ENCODE results near the gene RCBTB2. TPM values are rescaled to one million over a fixed set of nuclear protein-coding genes. Genes with fewer than 3 reads are reported as not detected.
"Not testable (repeated sequence)": the region's sequence is repeated elsewhere in the genome, so short reads cannot be mapped to it uniquely, and the experiment has no call there.

The RCBTB2 gene
- total RNA-seq, 1 donor from 2014 or later, result 1.8 TPM

DNA sequence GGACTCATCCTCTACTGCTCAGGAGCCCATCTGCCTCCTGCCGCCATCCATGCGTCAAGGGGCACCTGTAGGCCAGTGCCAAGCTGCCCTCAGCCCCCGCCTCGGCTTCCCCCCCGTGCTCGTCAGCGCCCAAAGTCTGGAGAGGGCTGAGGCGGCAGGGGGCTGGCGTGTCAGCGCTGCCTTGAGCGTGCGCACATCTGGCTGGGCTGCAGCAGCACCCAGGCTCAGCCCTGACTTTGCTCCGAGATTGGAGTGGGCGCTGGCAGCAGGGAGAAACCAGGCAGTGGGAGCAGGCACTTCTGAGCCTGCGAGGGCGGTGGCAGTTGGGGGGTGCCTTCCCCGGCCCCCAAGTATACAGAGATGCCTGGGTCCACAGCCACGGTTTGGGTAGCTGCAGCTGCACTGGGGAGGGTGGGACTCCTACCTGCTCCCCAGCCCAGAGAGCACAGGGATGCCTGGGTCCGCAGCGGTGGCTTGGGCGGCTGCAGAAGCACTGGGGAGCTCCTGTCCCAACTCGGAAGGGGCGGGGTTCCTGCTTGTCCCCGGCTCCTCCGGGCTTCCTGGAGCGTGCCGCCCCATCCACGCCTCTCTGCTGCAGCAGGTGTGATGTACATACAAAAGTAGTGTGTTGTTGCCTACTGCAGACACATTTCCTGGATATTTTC, 75.2 kb downstream of the RCBTB2 start:
- H3K27me3 ChIP-seq (ENCODE audit: control insufficient read depth, insufficient read depth, low read length), result no peaks in the 10 kb centered on the region
- DNase-seq (ENCODE audit: low read depth) (no peak), FAIRE-seq (no peak)
- H3K4me3 ChIP-seq (ENCODE audit: low read depth, low read length), result no peak overlapping the region
- TF ChIP-seq, protein P1, sequence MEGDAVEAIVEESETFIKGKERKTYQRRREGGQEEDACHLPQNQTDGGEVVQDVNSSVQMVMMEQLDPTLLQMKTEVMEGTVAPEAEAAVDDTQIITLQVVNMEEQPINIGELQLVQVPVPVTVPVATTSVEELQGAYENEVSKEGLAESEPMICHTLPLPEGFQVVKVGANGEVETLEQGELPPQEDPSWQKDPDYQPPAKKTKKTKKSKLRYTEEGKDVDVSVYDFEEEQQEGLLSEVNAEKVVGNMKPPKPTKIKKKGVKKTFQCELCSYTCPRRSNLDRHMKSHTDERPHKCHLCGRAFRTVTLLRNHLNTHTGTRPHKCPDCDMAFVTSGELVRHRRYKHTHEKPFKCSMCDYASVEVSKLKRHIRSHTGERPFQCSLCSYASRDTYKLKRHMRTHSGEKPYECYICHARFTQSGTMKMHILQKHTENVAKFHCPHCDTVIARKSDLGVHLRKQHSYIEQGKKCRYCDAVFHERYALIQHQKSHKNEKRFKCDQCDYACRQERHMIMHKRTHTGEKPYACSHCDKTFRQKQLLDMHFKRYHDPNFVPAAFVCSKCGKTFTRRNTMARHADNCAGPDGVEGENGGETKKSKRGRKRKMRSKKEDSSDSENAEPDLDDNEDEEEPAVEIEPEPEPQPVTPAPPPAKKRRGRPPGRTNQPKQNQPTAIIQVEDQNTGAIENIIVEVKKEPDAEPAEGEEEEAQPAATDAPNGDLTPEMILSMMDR (IDR thresholded peaks at IDR 0.05; ENCODE audit: insufficient read depth, low read length, severe bottlenecking), result no peak
- peaks cover 4% of the 10 kb centered on the region for H3K36me3 ChIP-seq (ENCODE audit: control insufficient read depth, insufficient read depth, low read length)

DNA sequence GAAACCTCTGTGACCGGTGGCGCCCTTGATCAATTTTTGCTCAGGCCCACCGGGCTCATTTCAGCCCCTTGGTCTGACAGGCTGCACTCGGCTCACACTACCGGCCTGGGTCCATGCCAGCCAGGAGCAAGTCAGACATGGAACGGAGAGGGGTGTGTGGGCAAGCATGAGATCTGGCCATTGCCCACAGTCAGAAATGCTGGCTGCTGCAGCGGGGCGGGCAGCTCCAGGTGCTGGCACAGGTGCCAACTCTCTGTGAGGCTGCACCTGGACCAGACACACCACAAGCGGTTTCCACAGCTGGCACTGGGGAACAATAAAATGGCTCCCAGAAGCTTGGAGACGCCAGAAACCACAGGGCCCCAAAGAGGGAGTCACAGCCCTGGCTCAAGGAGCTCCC, 76.3 kb downstream of the RCBTB2 start:
- DNase-seq (ENCODE audit: low read depth) (no peak), FAIRE-seq (no peak)
- peaks cover 4% of the 10 kb centered on the region for H3K36me3 ChIP-seq (ENCODE audit: control insufficient read depth, insufficient read depth, low read length)
- TF ChIP-seq, protein P1 (IDR thresholded peaks at IDR 0.05; ENCODE audit: insufficient read depth, low read length, severe bottlenecking), result no peak
- H3K4me3 ChIP-seq (ENCODE audit: low read depth, low read length), result no peak overlapping the region
- no peaks in the 10 kb centered on the region for H3K27me3 ChIP-seq (ENCODE audit: control insufficient read depth, insufficient read depth, low read length)

DNA sequence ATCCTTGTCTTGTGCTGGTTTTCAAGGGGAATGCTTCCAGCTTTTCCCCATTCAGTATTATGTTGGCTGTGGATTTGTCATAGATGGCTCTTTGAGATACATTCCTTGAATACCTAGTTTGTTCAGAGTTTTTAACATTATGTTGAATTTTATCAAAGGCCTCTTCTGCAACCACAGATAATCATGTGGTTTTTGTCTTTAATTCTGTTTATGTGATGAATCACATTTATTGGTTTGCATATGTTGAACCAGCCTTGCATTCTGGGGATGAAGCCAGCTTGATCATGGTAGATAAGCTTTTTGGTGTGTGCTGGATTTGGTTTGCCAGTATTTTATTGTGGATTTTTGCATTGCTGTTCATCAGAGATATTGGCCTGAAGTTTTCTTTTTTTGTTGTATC, 81.7 kb downstream of the RCBTB2 start:
- DNase-seq (ENCODE audit: low read depth); FAIRE-seq; H3K36me3 ChIP-seq (ENCODE audit: control insufficient read depth, insufficient read depth, low read length): not testable (repeated sequence)

DNA sequence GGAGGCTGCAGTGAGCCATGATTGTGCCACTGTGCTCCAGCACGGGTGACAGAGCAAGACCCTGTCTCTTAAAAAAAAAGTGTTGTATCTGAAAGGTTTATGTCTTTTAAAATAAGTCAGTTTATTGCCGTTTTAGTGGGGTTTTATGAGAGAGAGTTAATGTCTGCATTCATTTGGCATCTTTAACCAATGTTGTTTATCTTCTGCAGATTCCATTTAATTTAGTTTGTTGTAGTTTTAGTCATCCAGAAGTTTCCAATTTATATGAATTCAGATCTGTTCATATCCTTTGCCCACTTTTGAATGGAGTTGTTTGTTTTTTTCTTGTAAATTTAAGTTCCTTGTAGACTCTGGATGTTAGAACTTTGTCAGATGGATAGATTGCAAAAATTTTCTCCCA, 83.2 kb downstream of the RCBTB2 start:
- DNase-seq (ENCODE audit: low read depth) (no peak), FAIRE-seq (no peak)
- Histone ChIP-seq H3K36me3 (ENCODE audit: control insufficient read depth, insufficient read depth, low read length) (peaks cover 1% of the 10 kb centered on the region), H3K27me3 (ENCODE audit: control insufficient read depth, insufficient read depth, low read length) (no peaks in the 10 kb centered on the region), H3K4me3 (ENCODE audit: low read depth, low read length) (no peak overlapping the region)
- TF ChIP-seq, protein P1 (IDR thresholded peaks at IDR 0.05; ENCODE audit: insufficient read depth, low read length, severe bottlenecking), result no peak

More for the DNA sequence above, 81.7 kb downstream of the RCBTB2 start:
- H3K27me3 ChIP-seq (ENCODE audit: control insufficient read depth, insufficient read depth, low read length); H3K4me3 ChIP-seq (ENCODE audit: low read depth, low read length): not testable (repeated sequence)

DNA sequence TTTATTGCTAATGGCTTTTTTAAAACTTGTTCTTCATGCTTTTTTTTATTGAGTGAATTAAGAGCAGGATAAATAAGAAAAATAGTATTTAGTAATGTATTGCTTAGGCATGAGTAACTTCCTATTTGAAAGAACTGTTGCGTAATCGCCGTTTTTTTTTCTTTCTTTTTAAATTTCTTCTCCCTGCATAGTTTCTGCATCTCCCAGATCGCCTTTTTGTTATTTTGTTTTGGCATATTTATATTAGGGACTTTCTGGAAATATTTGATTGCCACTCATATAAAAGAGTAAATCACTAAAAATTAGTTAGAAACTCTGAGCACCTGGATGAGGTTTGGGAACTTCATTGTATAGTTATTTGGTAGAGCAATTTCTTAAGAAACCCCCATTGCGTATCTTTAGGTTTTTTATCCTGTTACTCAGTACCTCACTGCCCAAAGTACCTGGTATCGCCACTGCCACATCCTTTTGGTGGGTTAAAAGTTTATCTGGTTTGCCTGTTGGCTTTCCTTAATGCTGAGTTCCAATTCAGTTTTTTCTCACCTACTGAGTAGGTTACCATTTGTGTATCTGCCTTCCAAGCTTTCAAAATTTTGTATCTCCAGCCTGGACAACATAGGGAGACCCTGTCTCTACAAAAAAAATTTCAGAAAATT, 83.8 kb downstream of the RCBTB2 start:
- TF ChIP-seq, protein P1 (IDR thresholded peaks at IDR 0.05; ENCODE audit: insufficient read depth, low read length, severe bottlenecking), result no peak
- Histone ChIP-seq H3K27me3 (ENCODE audit: control insufficient read depth, insufficient read depth, low read length) (no peaks in the 10 kb centered on the region), H3K36me3 (ENCODE audit: control insufficient read depth, insufficient read depth, low read length) (peaks cover 1% of the 10 kb centered on the region), H3K4me3 (ENCODE audit: low read depth, low read length) (no peak overlapping the region)
- DNase-seq (ENCODE audit: low read depth), result peak; percentile 77
- no peak for FAIRE-seq

DNA sequence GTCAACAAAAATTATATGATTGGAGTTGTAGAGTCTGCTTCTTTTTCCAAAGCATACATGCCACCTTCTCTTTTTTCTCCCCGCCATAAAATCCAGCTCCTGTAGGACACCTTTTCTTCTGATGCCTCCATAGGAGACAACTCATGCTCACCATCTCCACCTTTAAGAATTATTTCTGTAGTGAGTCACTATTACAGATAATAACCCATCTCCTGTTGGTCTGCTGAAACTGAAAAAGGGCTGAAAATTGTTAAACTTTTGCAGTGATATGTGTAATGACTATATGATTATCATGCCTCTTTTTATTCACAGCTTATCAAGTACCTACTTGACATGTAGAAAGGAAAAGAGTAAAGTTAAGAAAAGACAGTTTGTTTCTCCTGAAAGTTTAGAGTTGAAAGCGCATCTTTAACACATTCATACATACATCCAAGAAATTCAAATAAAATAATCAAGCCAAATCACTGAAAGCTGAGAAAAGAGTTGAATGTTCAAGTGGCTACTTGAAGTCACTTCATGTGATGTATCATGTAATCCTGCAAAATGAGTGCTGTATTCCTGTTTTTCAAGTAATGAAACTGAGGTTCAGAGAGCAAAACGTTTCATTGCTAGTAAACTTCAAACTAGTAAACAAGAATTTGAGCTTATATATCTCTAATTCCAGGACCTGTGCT, 84.5 kb downstream of the RCBTB2 start:
- no peak for FAIRE-seq
- DNase-seq (ENCODE audit: low read depth), result peak; percentile 37
- H3K27me3 ChIP-seq (ENCODE audit: control insufficient read depth, insufficient read depth, low read length), result no peaks in the 10 kb centered on the region
- TF ChIP-seq, protein P1 (IDR thresholded peaks at IDR 0.05; ENCODE audit: insufficient read depth, low read length, severe bottlenecking), result no peak
- H3K36me3 ChIP-seq (ENCODE audit: control insufficient read depth, insufficient read depth, low read length), result peaks cover 1% of the 10 kb centered on the region
- H3K4me3 ChIP-seq (ENCODE audit: low read depth, low read length), result no peak overlapping the region

Data from bronchial epithelial cell (primary cell).